DMS53 treated with DMSO at 0.1 percent for 48 hours (cell line): ENCODE results near the gene CCKAR.
A peak's percentile ranks its signal among the peaks of the same experiment; 100 is the strongest.

Experiments
- DNase-seq: peaks from one replicate; lab custom pipeline; 2025; ENCODE audit not compliant: unreplicated experiment; lab: John Stamatoyannopoulos, UW

Gene CCKAR

DNA sequence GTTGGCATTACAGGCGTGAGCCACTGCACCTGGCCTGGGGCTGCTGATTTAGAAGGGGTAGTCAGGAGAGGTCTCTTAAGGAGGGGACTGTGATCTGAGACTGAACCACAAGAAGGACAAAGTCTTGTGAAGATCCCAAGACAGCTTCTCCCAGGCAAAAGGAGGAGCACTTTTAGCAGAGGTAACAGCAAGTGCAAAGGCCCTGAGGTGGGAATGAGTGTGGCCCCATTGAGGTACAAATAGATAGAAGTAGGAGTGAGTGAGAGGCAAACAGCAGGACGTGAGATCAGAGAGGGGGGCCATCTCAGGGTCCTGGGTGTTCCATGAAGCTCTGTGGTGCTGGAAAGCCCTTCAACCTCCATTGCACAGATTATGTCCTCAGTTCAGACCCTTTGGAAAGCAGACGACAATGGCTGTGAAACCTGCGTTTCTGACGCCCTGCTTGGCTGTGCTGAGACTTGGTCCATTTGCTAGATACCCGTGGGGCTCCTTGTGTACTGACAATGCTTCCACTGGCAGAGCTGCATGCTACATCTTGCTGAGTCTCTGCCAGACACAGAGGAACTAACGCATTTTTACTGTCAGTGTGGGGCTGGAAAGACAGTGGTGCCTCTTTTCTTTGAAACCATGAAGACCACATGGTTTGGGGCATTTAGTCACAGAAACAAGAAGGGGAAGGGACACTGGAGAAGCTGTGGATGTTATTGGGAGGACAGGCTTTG, 1.3 kb upstream of the CCKAR start:
- DNase-seq = no peak

DNA sequence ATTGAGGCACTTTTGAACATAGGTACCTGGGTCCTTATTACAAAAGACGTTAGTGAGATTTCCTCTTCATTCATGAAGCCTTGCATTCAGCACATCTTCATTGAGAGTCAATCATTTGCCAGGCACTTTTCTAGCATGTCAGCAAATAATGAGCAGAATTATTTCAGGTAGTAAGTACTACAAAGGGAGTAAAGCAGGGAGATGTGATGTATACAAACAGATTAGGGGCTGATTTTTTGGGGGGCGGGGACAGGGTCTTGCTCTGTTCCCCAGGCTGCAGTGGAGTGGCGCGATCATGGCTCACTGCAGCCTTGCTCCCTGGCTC, 638 bp upstream of the CCKAR start:
- no peak for DNase-seq

DNA sequence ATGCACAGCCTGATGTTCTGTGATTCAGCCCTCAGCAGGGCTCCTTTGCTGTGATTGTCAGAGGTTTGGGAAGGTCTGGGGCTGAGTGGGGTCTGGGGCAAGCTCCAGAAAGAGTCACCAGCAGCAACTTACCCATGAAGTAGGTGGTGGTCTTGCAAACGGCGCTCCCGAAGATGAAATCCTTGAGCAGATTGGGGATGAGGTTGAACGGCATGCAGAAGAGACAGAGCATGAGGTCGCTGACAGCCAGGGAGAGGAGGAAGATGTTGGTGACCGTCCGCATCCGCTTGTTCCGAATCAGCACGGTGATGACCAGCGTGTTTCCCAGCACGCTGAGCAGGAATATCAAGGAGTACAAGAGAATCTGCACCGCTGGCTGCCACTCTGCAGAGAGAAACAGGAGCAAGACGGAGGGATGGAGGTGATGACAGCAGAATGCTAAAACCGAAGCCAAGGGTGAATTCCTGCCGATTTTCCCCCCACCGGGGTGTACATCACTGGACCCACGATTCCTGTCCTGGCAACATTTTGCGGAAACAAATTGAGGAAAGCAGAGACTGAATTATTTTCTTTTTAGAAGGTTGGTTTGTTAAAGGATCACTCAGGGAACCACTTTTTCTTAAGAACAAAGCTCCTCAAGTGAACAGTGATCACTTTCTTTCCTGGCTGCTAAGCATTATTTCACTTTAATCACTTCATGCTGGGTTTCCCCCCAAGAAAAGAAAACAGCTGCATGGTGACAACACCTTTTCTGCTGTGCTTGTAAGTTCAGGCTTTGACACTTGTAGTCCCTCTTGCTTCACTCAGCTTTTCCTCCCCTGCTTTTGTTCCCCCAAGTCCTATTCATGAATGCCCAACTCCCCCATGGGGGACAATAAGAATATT, 941 bp downstream of the CCKAR start:
- no peak for DNase-seq

DNA sequence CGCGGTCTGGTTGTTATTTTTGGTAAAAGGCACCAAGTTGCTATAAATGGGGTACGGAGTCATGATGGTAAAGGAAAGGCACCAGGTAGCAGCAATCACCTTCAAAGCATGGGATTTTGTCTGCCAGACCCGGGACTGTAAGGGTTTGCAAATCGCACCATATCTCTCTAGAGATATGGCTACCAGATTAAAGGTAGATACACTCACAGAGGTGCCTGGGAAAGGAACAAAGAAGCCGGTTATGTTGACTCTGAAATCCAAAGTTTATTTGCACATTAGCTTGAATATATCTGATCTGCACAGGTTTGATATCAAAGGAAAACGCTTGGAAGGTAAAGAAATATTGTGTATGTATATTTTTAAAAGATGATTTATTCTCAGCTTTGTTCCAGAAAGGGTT, 4.6 kb downstream of the CCKAR start:
- no peak for DNase-seq

DNA sequence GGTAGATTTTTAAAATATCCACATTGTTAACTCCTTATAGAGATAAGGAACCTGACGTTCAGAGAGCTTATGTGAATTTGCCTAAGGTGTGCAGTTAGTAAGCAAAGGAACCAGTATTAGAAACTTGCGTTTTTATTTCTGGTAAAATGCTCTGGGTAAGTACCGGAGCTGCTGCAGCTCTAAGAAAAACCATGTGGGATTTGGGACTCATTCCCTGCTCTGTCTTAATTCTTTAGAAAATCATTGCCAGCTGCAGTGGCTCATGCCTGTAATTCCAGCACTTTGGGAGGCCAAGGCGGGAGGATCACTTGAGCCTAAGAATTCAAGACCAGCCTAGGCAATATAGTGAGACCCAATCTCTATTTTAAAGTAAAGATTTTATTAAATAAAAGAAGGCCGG, 5.8 kb downstream of the CCKAR start:
- DNase-seq = no peak

DNA sequence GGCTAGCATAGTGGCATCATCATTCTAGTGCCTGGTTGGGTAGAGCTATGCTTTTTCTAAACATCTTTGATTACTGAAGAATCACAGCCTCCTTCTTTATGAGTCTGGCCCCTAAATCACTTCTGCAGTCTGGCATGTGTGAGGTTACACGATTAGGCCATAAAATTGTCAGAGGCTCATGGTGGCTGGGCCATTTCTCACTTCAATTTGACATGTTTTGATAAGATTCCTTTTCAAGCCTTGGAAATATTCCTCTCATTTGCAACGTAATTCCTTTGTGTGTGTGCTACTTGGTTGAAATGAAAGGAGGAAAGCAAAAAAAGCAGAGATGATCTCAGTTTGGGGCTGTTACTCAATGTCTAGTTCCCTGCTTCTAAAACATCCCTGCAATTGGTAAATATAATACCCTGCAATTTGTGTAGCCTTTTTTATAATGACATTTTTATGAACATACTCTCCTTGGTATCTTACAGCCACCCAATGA, 6.2 kb downstream of the CCKAR start:
- DNase-seq = no peak

DNA sequence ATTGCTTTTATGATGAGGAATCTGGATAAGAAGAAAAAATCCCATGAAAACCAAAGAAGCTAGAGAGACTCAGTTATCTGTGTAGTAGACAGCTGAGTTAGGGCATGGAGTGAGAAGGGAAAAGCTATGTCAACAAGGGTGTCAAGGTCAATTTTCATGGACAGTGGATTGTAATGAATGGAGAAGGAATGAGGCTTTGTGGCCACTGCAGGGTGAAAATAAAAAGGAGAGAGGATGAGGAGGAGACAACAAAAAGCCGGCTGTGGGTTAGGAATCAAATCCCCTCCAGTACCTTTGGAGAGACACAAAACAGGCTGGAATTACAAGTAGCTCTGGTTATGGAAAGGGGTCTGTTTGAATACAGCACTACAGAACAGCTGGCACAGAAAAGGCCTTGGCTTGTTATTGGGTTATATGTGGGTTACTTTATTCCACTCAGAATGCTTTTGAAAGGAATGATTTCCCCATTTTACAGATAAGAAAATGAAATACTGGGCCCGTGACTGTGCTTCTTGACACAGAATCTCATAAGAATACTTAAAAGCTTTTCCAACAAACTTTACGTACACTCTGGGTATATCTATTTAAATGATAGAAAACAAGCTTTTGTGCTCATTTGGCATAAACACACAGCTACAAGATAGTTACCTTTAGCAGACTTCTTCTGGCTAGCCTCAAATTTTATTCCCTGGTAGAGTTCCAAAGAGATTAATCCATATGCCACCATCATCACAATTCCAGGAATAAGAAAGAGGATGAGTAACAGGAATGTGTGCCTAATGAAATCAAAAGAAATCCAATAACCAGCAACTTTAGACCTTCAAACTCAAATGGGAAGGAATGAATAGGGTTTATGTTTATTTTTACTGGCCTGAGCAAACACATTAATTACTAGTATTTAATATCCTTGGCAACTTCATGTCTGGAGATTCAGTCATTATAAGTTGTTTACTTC, 7.5 kb downstream of the CCKAR start:
- no peak for DNase-seq

DNA sequence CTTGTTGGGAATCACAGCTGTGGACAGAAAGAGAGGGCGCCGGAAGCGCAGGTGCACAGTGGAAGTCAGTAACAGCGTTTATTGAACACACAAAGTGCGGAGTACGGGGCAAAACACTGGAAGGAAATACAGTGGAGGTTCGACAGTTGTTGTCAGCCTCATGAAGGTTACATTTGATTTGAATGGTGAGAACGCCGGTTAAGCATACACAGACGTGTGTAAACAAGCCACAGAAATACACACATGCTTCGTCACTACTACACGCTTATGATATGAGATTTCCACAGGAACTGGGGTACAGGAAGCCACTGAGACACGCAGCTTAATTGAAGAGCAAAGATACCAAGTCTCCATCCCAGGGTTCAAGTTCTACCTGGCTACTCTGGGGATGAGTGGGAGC, 12.0 kb downstream of the CCKAR start:
- peak; percentile 77 for DNase-seq

DNA sequence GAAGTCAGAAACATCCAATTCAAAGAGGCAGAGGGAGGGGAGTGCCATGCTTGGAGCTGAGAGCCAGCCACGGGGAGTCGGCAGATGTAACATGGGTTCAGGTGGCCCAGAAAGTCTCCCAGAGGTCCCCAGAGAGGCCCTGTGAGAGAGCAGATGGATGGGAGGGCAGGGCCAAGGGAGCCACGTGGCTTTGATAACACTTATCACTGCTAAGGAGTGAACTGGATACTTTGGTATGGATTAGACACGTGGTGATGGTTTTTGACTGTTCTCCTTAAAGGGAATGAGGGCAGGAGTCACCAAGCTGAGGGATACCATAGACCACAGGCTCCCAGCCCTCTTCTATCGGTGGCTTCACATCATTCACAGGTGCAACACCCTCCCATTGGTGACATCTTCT, 13.7 kb downstream of the CCKAR start:
- DNase-seq = no peak

DNA sequence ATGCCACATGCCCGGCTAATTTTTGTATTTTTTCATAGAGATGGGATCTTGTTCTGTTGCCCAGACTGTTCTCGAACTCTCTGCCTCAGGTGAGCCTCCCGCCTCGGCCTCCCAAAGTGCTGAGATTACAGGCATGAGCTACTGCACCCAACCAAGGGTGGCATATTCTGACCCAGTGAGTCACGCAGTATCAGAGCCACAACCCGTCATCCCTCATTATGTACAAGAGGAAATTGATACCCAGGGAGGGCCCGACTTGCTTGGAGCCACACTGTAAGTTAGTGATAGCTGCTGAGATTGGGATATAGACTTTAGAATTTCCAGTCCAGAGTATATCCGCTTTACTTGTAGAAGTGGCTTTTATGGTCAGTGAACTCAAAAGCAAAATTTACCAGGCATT, 14.6 kb downstream of the CCKAR start:
- DNase-seq = no peak

DNA sequence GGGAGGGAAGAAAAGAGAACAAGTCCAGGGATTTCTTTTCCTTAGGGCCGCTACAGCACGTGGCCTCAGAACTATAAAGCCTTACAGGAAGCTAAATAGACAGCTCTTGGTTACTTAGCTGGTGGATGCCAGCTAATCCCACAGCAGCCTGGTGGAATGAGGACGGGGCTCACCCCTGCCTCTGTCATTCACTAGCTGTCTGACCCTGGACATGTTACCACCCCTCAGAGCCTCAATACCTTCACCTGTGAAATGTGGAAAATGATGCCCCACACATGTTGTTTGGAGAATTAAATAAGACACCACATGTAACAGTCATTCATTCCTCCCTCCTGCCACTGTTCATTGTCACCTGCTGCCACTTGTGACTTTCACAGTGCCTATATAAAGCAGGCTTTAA, 15.7 kb downstream of the CCKAR start:
- DNase-seq = no peak

DNA sequence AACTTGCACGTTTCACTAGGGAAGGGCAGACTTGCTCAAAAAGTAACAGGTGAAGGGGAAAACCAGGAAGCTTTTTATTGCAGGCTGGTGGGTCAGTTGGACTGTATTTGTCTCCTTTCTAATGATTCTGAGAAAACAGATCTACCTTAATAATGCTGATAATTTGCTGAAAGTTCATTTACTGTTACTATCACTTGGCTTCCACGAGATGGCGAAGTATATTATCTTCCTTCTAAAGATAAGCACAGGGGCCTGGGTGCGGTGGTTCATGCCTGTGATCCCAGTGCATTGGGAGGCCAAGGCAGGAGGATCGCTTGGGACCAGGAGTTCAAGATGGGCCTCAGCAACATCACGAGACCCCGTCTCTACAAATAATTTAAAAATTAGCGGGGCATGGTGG, 16.4 kb downstream of the CCKAR start:
- DNase-seq = no peak

DNA sequence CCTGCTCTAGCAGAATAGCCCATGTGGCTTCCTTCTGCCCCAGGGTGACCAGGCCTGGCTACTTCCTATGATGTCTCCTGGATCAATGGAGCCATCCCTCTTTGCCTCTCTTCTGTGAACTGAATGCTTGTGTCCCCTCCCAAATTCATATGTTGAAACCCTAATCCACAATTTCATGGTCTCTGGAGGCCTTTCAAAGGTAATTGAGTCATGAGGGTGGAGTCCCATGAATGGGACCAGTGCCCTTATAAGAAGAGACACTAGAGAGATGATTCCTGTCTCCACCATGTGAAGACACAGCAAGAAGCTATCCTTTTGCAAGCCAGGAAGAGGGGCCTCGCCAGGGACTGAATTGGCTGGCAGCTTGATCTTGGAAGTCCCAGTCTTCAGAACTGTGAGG, 18.4 kb downstream of the CCKAR start:
- DNase-seq = no peak

DNA sequence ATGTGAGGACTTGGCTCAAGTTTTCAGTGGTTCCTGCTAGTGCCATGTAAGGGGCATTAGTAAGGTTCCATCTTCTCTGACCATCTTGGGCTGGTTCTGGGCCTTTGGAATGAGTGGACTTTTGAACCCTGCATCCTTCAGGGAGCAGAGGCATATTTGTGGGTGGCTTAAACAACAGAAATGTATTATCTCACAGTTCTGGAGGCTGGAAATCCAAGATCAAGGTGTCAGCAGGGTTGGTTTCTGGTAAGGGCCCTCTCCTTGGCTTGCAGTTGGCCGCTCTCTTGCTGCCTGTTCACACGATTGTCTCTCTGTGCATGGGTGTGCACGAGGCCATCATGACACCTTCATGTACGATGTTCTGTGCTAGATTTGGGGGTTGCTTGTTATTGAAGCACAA, 21.3 kb downstream of the CCKAR start:
- DNase-seq = no peak

DNA sequence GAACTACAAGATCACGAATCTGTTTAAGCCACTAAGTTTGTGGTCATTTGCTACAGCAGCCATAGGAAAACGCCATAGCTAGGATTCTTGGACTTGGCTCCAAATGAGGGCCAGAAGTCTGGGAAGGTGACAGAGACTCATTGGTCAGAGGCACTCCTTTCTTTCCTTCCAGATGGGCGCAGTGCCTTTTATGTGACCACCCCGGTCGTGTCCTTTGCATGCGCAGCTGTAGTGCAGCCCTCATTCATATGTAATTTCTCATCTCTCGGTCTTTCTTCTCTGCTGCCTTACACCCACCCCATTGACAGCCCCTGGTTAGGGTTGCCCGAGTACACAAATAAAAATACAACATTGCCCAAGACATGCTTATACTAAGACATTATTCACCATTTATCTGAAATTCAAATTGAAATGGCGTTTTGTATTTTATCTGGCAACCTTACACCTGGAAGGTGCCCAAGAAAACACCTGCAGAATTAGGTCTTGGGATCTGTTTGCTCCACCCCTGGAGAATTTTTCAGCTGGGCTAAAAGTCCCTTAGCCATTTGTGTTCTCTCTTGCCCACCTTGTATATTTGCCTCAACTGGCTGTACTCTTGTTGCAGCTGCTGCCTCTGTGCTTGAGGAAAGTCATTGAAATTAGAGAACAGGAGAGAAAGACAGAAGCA, 21.9 kb downstream of the CCKAR start:
- no peak for DNase-seq

DNA sequence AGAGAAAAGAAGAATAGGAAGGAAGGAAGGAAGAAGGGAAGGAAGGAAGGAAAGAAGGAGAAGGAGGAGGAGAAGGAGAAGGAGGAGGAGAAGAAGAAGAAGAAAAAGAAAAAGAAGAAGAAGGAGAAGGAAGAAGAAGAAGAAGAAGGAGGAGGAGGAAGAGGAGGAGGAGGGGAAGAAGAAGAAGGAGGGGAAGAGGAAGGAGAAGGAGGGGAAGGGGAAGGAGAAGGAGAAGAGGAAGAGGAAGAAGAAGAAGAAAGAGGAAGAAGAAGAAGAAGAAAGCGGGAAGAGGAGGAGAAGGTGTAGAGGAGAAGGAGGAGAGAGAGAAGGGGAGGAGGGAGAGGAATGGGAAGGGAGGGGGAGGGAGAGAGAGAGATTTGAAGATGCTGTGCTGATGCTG, 22.6 kb downstream of the CCKAR start:
- no peak for DNase-seq

DNA sequence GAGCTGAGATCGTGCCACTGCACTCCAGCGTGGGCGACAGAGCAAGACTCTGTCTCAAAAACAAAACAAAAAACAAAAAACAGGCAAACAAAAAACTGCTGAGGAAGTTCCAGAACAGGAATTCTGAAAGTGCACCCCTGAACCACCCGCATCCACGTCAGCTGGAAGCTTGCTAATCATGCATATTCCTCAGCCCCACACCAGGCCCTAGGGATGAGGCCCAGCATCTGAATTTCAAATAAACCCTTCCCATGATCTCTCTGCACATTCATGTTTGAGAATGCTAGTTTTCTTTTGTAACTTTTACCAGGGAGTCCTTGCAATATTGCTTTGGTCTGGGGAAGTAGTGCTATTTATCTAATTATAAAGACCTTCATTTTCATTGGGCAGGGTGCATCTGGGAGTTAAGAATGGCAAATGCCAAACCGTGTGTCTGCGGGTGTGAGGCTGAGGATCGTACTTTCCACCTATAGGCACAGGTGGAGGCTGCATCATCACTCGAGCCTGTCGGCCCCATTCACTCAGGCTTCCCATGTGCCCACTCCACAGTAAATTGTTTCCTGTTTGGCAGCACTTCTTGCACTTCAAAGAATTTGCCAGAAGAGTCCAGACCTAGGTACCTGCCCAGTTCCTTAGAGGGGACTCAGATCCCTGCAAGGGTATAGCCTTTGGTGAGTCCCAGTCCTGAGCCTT, 23.6 kb downstream of the CCKAR start:
- DNase-seq = no peak

DNA sequence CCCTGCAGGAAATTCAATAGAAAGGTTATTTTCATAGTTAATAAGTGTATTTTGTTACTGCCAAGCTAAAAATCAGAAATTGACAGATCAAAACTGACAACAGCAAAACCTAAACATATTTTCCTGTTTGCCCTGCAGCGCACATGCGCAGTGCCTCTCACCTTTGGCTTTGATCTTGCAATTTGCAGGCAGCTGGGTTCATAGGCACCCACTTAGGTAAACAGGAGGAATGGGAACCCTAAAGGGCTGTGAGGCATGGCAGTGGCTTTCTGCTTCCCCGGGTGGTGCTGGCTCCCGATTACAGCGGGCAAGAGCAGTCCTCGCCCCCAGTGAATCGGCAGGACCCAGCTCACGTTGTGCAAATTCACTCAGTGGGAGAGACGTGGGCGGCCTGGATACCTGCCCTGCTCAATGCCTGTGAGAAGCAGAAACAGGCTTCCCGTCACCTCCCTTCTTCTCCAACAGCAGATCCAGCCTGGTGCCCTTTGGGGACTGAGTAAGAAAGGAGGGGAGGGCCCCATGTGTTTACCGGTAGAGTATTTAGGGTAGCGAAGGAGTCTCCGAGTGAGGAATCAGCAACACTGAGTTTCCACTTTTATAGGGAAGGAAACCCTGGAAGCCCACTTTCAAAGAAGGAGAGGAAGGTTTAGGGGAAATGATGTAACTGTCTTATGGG, 25.7 kb downstream of the CCKAR start:
- no peak for DNase-seq

DNA sequence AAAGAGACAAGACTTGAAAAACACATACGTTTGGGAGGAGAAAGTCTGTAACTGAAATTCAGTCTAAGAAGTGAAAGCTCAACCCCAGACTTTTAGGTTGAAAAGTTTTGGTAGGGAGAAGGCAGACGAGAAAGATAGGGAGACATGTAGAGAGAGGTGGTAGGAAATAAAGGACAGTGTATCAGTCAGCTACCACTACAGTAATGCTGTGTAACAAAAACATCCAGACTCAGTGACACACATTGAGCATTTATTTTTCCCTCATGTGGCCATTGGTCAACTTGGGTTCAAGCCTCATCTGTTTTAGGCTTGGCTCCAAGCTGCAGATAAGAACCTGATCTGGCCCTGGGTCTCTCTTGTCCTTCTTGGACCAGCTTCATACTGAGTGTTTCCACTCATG, 26.9 kb downstream of the CCKAR start:
- DNase-seq = no peak

DNA sequence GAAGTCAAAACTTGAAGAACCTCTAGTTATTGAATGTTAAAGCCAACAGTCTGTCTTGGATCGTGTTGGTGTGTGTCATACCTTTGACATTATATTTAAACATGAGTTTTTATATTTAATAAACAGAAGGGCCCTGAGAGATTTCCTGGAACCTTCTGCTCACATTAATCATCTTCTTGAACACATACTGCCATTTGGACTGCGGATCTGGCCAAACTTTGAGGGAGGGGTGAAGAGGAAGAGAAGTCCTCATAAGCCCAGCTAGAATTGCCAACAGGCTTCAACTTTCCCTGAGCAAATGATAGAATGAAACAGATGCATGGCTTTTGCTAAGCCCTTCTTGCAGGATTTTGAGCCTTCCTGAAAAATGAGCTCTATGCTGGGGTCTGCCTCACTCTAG, 27.4 kb downstream of the CCKAR start:
- DNase-seq = no peak
